Fibroblast of lung (primary cell): ENCODE data around the gene COLGALT1. TPM values are rescaled to one million over a fixed set of nuclear protein-coding genes. Genes with fewer than 3 reads are reported as not detected.

ENCODE experiments used
- DNase-seq, 2 donors: peaks; one replicate each; pipeline versions ENCODE4 v3.0.0 to v3.0.0-alpha.2; 2010; ENCODE audit warnings: low read depth in 2 of 2
- H2AFZ ChIP-seq: 2 replicates; pipeline ENCODE4 v1.5.1; 2012; ENCODE audit warnings: low read length, control low read depth, inconsistent platforms
- H3K27ac ChIP-seq: 2 replicates; pipeline ENCODE4 v1.5.1; 2011; ENCODE audit warnings: low read length, control low read depth; ENCODE audit not compliant: insufficient read depth
- H3K27me3 ChIP-seq: 2 replicates; pipeline ENCODE4 v1.5.1; 2011; ENCODE audit warnings: mild to moderate bottlenecking, low read length; ENCODE audit not compliant: control insufficient read depth, insufficient read depth
- H3K36me3 ChIP-seq: 2 replicates; pipeline ENCODE4 v1.5.1; 2011; ENCODE audit warnings: low read length; ENCODE audit not compliant: control insufficient read depth, insufficient read depth
- H3K4me1 ChIP-seq: 2 replicates; pipeline ENCODE4 v1.5.1; 2011; ENCODE audit warnings: low read length; ENCODE audit not compliant: control insufficient read depth, insufficient read depth; ENCODE audit errors: extremely low read depth
- H3K4me2 ChIP-seq: 2 replicates; pipeline ENCODE4 v1.5.1; 2011; ENCODE audit warnings: low read length, control low read depth; ENCODE audit not compliant: insufficient read depth; ENCODE audit errors: extremely low read depth
- H3K4me3 ChIP-seq, 4 experiments: fragments of 200-600 bp in 1 of 4; sonication (generic) in 1 of 4; replicated peaks in 1 of 4; 2 replicates each; pipeline ENCODE4 v1.5.1; 2011 to 2016; ENCODE audit warnings: low read length in 4 of 4, low read depth in 3 of 4, mild to moderate bottlenecking in 3 of 4, control low read depth in 2 of 4, inconsistent platforms in 1 of 4, mixed read lengths in 1 of 4; ENCODE audit not compliant: insufficient read depth in 1 of 4; ENCODE audit errors: control extremely low read depth in 1 of 4
- H3K79me2 ChIP-seq: 2 replicates; pipeline ENCODE4 v1.5.1; 2012; ENCODE audit warnings: mild to moderate bottlenecking, low read length, inconsistent platforms; ENCODE audit not compliant: control insufficient read depth, insufficient read depth
- H3K9ac ChIP-seq: 2 replicates; pipeline ENCODE4 v1.5.1; 2011; ENCODE audit warnings: mild to moderate bottlenecking, low read length, control low read depth; ENCODE audit not compliant: insufficient read depth
- H3K9me3 ChIP-seq: 2 replicates; pipeline ENCODE4 v1.5.1; 2012; ENCODE audit warnings: low read depth, low read length; ENCODE audit not compliant: control insufficient read depth, insufficient read depth
- H4K20me1 ChIP-seq: 2 replicates; pipeline ENCODE4 v1.5.1; 2011; ENCODE audit warnings: low read length; ENCODE audit not compliant: control insufficient read depth, insufficient read depth; ENCODE audit errors: extremely low read depth
- CTCF ChIP-seq, 2 donors: IDR thresholded peaks in 1 of 2; conservative IDR thresholded peaks in 1 of 2; 1 replicate in 1 of 2; 2 replicates in 1 of 2; pipeline ENCODE4 v1.5.1; 2011 to 2012; ENCODE audit warnings: low read length in 2 of 2, control low read depth in 1 of 2, inconsistent platforms in 1 of 2, low read depth in 1 of 2, mild to moderate bottlenecking in 1 of 2
- EZH2 ChIP-seq: IDR thresholded peaks from 2 replicates; pipeline ENCODE4 v1.5.1; 2012; ENCODE audit warnings: low read length, control low read depth, mild to moderate bottlenecking; ENCODE audit errors: missing control alignments
- polyA plus RNA-seq, 2 donors: library from polyadenylated mRNA; depleted of rRNA in 1 of 2; stranded (reverse) in 1 of 2; unstranded in 1 of 2; fragments of >200 nt; gene quantifications; 2 replicates each; pipeline ENCODE4 v1.2.1, GENCODE V29; 2011 to 2012; ENCODE audit warnings: missing spikeins in 1 of 2
- total RNA-seq: library from RNA; depleted of rRNA; stranded (reverse); fragments of >200 nt; gene quantifications from 2 replicates; pipeline ENCODE4 v1.2.1, GENCODE V29; 2014

The COLGALT1 gene
- total and polyA plus RNA-seq, 2 donors (not counting 1 experiment from before 2014, with no cell fraction given): 96.9 to 103 TPM

GRCh38 chr19:17542042-17542441 is 13.4 kb upstream of the COLGALT1 start:
- no peak overlapping the region for H3K9ac ChIP-seq
- H3K27me3 ChIP-seq: peaks cover 2% of the 10 kb centered on the region
- no peak overlapping the region for H3K4me2 ChIP-seq
- H3K4me3 ChIP-seq: no peak overlapping the region
- H3K9me3 ChIP-seq: no peaks in the 10 kb centered on the region
- no peak overlapping the region for H2AFZ ChIP-seq
- no peaks in the 10 kb centered on the region for H3K4me1 ChIP-seq
- DNase-seq: no peak
- H4K20me1 ChIP-seq: no peaks in the 10 kb centered on the region
- H3K36me3 ChIP-seq: no peaks in the 10 kb centered on the region
- H3K79me2 ChIP-seq: no peaks in the 10 kb centered on the region
- no peak overlapping the region for H3K27ac ChIP-seq
- TF ChIP-seq EZH2 (no peak), CTCF (conservative IDR thresholded peaks at IDR 0.05 in 1 of 2, IDR thresholded peaks at IDR 0.05 in 1 of 2; ENCODE audit: low read depth in 1 of 2, low read length in 2 of 2) (no peak)

- Histone ChIP-seq H3K36me3 (no peaks in the 10 kb centered on the region), H3K4me2 (no peak overlapping the region), H3K9me3 (no peaks in the 10 kb centered on the region), H3K4me1 (no peaks in the 10 kb centered on the region), H3K79me2 (no peaks in the 10 kb centered on the region), H3K9ac (no peak overlapping the region), H4K20me1 (no peaks in the 10 kb centered on the region), H3K27ac (no peak overlapping the region), H3K27me3 (peaks cover 2% of the 10 kb centered on the region), H3K4me3 (no peak overlapping the region), H2AFZ (no peak overlapping the region)
- TF ChIP-seq CTCF (conservative IDR thresholded peaks at IDR 0.05 in 1 of 2, IDR thresholded peaks at IDR 0.05 in 1 of 2; ENCODE audit: low read depth in 1 of 2, low read length in 2 of 2): no peak
- TF ChIP-seq EZH2: no peak
- DNase-seq: no peak
These were observed 12.5 kb upstream of the COLGALT1 start for GRCh38 chr19:17542793-17543582.

- no peaks in the 10 kb centered on the region for H3K36me3 ChIP-seq
- no peaks in the 10 kb centered on the region for H3K9me3 ChIP-seq
- peaks cover 2% of the 10 kb centered on the region for H3K27me3 ChIP-seq
- H3K79me2 ChIP-seq: no peaks in the 10 kb centered on the region
- no peak overlapping the region for H3K4me3 ChIP-seq
- H3K9ac ChIP-seq: no peak overlapping the region
- no peaks in the 10 kb centered on the region for H3K4me1 ChIP-seq
- H3K27ac ChIP-seq: no peak overlapping the region
- no peak for DNase-seq
- no peak for TF ChIP-seq EZH2
- no peak for TF ChIP-seq CTCF (conservative IDR thresholded peaks at IDR 0.05 in 1 of 2, IDR thresholded peaks at IDR 0.05 in 1 of 2; ENCODE audit: low read depth in 1 of 2, low read length in 2 of 2)
- H3K4me2 ChIP-seq: no peak overlapping the region
- H4K20me1 ChIP-seq: no peaks in the 10 kb centered on the region
- no peak overlapping the region for H2AFZ ChIP-seq
These were observed 11.5 kb upstream of the COLGALT1 start for GRCh38 chr19:17543986-17544385.
